ENCODE data around the gene C6orf62. TPM values are rescaled to one million over a fixed set of nuclear protein-coding genes. Genes with fewer than 3 reads are reported as not detected.
"Not testable (repeated sequence)": the region's sequence is repeated elsewhere in the genome, so short reads cannot be mapped to it uniquely, and the experiment has no call there.

Gene C6orf62
- total RNA-seq, 4 donors from 2014 or later = 58.4 to 108 (median 87.3) TPM

GRCh38 chr6:24680582-24680981 lies 38.4 kb downstream of the C6orf62 start:
- DNase-seq = no peak
- Histone ChIP-seq H3K27me3 (no peaks in the 10 kb centered on the region), H3K27ac (no peak overlapping the region), H3K4me3 (replicated peaks in 1 of 3) (no peak overlapping the region), H3K36me3 (no peaks in the 10 kb centered on the region), H3K4me1 (no peaks in the 10 kb centered on the region), H3K9me3 (no peaks in the 10 kb centered on the region)
- TF ChIP-seq POLR2A (IDR thresholded peaks at IDR 0.05) = no peak
- TF ChIP-seq CTCF (IDR thresholded peaks at IDR 0.05) = no peak
- 94 to 95% methylated on average over 7 of the region's 7 CpGs for WGBS, 2 donors
- intact Hi-C loops (cut with DNase I) = no loop called here

GRCh38 chr6:24678792-24679352 lies 40.1 kb downstream of the C6orf62 start:
- intact Hi-C loops (cut with DNase I); H3K4me3 ChIP-seq (replicated peaks in 1 of 3); DNase-seq; H3K36me3 ChIP-seq; H3K9me3 ChIP-seq; H3K27me3 ChIP-seq; H3K27ac ChIP-seq; H3K4me1 ChIP-seq: not testable (repeated sequence)
- WGBS, 2 donors = 95 to 97% methylated on average over 11 of the region's 11 CpGs

GRCh38 chr6:24673625-24674024 lies 45.3 kb downstream of the C6orf62 start:
- 85% methylated on average over 2 of the region's 2 CpGs for WGBS, 2 donors
- TF ChIP-seq CTCF (IDR thresholded peaks at IDR 0.05) (no peak), POLR2A (IDR thresholded peaks at IDR 0.05) (no peak)
- H3K27me3 ChIP-seq = no peaks in the 10 kb centered on the region
- DNase-seq = no peak
- no peaks in the 10 kb centered on the region for H3K9me3 ChIP-seq
- H3K27ac ChIP-seq = no peak overlapping the region
- H3K4me1 ChIP-seq = no peaks in the 10 kb centered on the region
- intact Hi-C loops (cut with DNase I) = no loop called here
- no peaks in the 10 kb centered on the region for H3K36me3 ChIP-seq
- H3K4me3 ChIP-seq (replicated peaks in 1 of 3) = no peak overlapping the region

GRCh38 chr6:24672620-24673182 lies 46.3 kb downstream of the C6orf62 start:
- intact Hi-C loops (cut with DNase I) = no loop called here
- no peak overlapping the region for H3K4me3 ChIP-seq (replicated peaks in 1 of 3)
- 89 to 97% methylated on average over 6 of the region's 6 CpGs for WGBS, 2 donors
- H3K4me1 ChIP-seq = peaks cover 4 to 8% of the 10 kb centered on the region in 2 donors
- no peak for DNase-seq
- no peak for TF ChIP-seq POLR2A (IDR thresholded peaks at IDR 0.05)
- TF ChIP-seq CTCF (IDR thresholded peaks at IDR 0.05) = no peak
- H3K27me3 ChIP-seq = no peaks in the 10 kb centered on the region
- no peak overlapping the region for H3K27ac ChIP-seq
- no peaks in the 10 kb centered on the region for H3K9me3 ChIP-seq
- no peaks in the 10 kb centered on the region for H3K36me3 ChIP-seq

GRCh38 chr6:24671077-24671476 lies 47.9 kb downstream of the C6orf62 start:
- H3K9me3 ChIP-seq; intact Hi-C loops (cut with DNase I); DNase-seq; H3K27me3 ChIP-seq; H3K4me3 ChIP-seq (replicated peaks in 1 of 3); H3K27ac ChIP-seq; H3K36me3 ChIP-seq: not testable (repeated sequence)
- WGBS, 2 donors = 95 to 96% methylated on average over 4 of the region's 4 CpGs
- peaks cover 6 to 11% of the 10 kb centered on the region in 2 donors for H3K4me1 ChIP-seq

- intact Hi-C loops (cut with DNase I); H3K36me3 ChIP-seq; H3K27ac ChIP-seq; H3K9me3 ChIP-seq; H3K4me3 ChIP-seq (replicated peaks in 1 of 3); DNase-seq; H3K27me3 ChIP-seq: not testable (repeated sequence)
- peaks cover 7 to 15% of the 10 kb centered on the region in 2 donors for H3K4me1 ChIP-seq
These were observed 48.5 kb downstream of the C6orf62 start for GRCh38 chr6:24670492-24670891.

All from thyroid gland (tissue), 4 donors.